Coronary artery (tissue), 2 donors: Measurements from ENCODE around the gene NR2F1.

ENCODE experiments used
- DNase-seq: peaks from one replicate; pipeline ENCODE4 v3.0.0-alpha.2; 2017; ENCODE audit warnings: low spot score
- H3K27ac ChIP-seq, 2 donors: fragments of 200-600 bp; sonication (generic); one replicate each; pipeline ENCODE4 v1.5.1; 2016 to 2019
- H3K4me3 ChIP-seq: fragments of 200-600 bp; sonication (generic); 2 replicates; pipeline ENCODE4 v1.5.1; 2016; ENCODE audit warnings: mild to moderate bottlenecking, moderate library complexity
- TF ChIP-seq, protein P1 (sequence below): fragments of 200-600 bp; sonication (generic); IDR thresholded peaks from one replicate; pipeline ENCODE4 v1.5.1; 2019; ENCODE audit warnings: antibody characterized with exemption

NR2F1 gene

DNA sequence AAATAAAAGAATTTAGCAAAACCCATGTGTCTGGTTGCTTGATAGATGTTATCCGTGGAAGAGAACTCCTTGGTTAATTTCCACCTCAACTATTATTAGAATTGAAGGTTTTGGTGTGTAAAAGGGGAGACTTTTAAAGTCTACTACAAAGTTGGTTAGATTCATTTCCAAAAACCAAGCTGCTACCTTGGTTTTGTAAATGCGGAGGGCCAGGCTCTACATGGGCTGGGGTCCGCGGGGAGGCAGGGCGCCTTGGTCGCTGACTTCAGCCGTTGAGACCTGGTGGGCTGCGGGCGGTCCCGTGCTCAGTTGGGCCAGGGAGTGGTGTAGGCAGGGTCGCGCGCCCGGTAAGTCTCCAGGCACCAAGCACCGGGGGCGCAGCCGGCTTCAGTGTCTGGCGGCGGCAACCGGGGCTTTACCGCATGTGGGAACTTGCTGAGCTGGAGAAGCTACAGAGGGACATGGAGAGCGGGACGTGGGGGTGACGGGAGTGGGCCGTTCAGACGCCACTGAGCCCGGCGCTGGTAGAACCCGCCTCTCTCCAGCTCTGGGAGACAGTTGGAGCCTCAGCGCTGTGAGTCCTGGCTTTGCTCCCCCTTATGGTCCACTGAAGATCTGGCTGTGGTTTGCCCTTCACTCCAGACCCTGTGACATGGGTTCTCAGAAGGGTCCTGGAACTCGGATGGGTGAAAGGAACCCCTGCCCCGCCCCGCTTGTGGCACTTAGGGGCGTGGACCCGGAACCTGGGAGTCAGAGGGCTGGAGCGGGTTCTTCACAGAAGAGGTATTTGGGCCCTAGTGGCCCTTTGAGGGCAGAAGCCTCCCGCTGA, 11.8 kb downstream of the NR2F1 start:
- no peak for DNase-seq
- TF ChIP-seq, protein P1, sequence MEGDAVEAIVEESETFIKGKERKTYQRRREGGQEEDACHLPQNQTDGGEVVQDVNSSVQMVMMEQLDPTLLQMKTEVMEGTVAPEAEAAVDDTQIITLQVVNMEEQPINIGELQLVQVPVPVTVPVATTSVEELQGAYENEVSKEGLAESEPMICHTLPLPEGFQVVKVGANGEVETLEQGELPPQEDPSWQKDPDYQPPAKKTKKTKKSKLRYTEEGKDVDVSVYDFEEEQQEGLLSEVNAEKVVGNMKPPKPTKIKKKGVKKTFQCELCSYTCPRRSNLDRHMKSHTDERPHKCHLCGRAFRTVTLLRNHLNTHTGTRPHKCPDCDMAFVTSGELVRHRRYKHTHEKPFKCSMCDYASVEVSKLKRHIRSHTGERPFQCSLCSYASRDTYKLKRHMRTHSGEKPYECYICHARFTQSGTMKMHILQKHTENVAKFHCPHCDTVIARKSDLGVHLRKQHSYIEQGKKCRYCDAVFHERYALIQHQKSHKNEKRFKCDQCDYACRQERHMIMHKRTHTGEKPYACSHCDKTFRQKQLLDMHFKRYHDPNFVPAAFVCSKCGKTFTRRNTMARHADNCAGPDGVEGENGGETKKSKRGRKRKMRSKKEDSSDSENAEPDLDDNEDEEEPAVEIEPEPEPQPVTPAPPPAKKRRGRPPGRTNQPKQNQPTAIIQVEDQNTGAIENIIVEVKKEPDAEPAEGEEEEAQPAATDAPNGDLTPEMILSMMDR = no peak
- H3K4me3 ChIP-seq = no peak overlapping the region
- H3K27ac ChIP-seq = no peak overlapping the region

DNA sequence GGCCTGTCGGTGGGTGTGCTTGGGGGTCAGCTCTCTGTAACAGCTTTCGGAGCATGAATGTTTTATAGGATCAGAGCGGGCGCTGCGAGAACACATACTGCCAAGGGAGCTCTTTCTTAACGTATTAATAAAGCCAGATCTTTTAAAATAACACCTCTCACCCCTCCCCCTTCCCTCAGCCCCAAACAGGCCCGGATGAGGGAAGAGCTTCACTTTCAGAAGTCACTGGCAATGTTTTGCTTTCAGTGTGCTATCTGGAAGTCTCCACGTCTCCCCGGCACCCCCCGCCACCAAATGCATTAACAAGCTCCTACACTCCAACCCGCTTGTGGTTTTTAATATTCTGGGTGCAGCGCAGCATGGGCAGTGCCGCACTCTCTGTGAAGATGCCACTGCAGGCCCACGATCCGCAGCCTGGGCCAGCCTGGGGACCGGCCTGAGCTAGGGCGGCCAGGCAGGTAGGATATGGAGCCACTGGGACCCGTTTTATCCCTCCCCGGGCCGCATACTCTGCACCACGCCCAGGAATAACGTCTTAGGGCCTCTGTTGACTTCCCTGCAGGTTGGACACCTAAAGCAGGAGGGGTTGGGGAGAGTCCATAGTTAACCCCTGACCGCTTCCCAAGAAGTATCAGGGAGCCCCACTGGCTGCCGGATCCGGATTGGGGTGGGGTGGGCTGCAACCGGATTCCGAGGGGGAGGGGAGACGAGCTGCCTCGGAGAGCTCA, 12.6 kb downstream of the NR2F1 start:
- Histone ChIP-seq H3K4me3 (no peak overlapping the region), H3K27ac (no peak overlapping the region)
- DNase-seq = no peak
- TF ChIP-seq, protein P1 = no peak

DNA sequence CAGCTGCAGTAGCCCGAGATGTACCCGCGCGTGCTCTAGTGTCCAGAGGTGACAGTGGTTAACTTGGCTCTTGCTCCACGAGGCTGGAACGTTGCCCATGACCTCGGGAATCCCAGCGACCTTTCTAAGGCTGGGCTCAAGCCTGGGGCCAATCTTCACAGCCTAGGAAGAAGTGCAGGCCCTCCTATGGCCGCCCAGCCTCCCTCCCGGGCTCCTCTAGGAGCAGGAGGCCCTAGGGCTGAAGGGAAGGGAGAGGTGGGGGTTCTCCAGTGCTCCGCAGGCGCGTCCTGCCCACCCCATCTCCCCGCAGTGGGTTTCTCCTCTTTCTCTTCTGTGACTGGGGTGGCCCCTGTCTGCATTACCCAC, 13.3 kb downstream of the NR2F1 start:
- Histone ChIP-seq H3K4me3 (peak overlapping the region; percentile 12), H3K27ac (no peak overlapping the region)
- TF ChIP-seq, protein P1 = no peak
- DNase-seq = no peak

DNA sequence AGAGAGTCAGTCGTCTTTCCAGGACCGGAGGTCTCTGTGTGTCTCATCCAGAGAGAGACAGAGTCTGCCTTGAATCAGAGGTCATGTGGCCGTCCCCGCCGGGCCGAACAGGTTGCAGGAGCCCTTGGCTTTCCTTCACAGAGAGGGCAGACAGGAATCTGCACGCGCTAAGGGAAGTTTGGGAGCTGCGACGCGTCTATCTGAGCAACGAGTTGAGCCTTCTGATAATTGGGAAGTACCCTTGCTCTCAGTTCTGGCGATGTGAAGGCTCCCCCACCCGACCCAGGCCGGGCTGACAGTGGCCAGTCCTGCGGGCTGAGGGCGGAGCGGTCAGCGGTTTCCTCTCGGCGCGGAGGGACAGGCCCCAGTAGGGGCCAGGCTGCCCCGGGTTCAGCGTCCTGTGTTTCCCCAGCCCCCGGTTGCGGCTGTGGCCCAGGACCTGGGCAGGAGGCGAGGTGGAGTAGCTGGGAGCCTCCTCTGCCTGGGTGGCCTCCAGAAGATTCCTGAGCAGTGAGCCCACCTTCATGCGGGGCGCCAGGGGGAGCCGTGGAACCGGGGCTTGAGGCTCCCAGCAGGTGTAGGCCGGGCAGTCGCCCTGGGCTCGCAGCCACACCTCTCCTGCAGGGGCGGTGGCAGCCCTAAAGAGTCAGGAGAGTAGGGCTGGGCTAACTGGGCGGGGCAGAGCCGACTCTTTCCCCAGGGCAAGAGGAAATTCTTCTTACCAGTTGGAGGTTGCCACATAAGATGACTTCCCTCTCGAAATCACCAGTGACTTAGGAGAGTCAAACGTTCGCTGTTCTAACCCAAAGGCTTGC, 13.9 kb downstream of the NR2F1 start:
- TF ChIP-seq, protein P1 = no peak
- peak overlapping the region; percentile 12 for H3K4me3 ChIP-seq
- DNase-seq = no peak
- H3K27ac ChIP-seq = no peak overlapping the region

DNA sequence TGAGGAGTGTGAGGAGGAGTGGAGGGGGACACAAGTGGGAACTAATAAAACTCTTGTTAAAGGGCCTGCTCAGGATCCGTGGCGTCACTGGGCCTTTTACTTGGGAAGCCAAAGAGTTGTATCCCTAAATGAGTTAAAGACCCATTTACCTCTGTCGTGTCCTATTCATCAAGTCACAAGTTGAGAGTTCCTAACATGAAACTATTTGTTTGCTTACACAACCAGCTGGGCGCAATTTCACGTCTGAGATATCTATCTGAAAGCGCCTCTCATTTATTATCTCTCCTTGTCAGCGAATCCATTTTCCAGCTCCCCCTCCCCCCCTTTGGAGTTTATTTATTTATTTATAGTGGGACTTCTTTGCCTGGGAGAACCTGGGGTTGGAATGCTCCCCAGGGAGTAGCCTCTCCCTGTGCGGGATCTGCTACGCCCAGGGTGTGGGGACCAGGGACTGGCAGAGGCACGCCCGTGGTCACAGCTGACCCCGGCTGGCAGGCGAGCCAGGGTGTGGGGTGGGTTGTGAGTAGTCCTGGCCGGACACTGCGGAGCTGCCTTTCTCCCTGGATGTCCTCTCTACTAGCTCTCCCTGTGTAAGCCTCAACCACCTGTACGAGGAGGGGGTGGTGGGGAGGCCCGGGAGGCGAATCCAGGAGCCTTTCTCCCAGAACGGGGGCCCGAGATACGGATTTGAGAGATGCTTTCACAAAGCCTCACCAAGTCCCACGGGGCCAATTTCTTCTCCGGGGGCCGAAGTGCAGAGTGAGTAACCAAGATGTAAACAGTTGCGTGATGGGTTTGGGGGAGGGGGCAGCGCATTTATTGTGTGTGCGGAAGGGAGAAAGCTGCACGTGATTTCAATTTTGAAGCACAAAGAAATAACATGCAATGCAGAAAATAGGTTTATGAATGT, 15.3 kb downstream of the NR2F1 start:
- Histone ChIP-seq H3K27ac (no peak overlapping the region), H3K4me3 (no peak overlapping the region)
- no peak for DNase-seq
- TF ChIP-seq, protein P1 = no peak

DNA sequence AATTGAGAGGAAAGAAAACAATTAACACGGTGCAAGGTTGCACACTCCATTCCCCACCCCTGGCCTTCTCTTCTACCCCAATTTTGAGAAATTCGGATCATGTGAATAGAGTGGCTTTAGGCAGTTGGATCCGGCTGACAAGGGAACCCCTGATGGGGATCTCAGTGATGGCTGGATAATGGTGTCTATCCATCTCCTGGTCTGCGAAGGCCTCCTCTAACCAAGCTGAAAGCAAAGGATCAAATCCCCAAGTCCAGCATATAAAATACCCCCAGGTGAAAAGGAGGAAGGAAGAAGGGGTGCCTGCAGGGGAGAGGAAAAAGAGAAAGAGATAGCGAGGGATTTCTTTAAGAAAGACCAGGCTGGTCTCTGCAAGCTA, 16.0 kb downstream of the NR2F1 start:
- Histone ChIP-seq H3K4me3 (no peak overlapping the region), H3K27ac (no peak overlapping the region)
- DNase-seq = no peak
- TF ChIP-seq, protein P1 = no peak
